Measurements from ENCODE around the gene RAB3C.

- no peak for TF ChIP-seq EZH2 (IDR thresholded peaks at IDR 0.05; ENCODE audit: borderline replicate concordance, low read length)
- TF ChIP-seq, protein P1, sequence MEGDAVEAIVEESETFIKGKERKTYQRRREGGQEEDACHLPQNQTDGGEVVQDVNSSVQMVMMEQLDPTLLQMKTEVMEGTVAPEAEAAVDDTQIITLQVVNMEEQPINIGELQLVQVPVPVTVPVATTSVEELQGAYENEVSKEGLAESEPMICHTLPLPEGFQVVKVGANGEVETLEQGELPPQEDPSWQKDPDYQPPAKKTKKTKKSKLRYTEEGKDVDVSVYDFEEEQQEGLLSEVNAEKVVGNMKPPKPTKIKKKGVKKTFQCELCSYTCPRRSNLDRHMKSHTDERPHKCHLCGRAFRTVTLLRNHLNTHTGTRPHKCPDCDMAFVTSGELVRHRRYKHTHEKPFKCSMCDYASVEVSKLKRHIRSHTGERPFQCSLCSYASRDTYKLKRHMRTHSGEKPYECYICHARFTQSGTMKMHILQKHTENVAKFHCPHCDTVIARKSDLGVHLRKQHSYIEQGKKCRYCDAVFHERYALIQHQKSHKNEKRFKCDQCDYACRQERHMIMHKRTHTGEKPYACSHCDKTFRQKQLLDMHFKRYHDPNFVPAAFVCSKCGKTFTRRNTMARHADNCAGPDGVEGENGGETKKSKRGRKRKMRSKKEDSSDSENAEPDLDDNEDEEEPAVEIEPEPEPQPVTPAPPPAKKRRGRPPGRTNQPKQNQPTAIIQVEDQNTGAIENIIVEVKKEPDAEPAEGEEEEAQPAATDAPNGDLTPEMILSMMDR (conservative IDR thresholded peaks at IDR 0.05 in 1 of 2, IDR thresholded peaks at IDR 0.05 in 1 of 2; ENCODE audit: extremely low read depth in 1 of 2, insufficient read depth in 1 of 2, low read depth in 1 of 2, low read length in 2 of 2): no peak
Observed at GRCh38 chr5:58683567-58683966, 100.7 kb downstream of the RAB3C start.

All from mammary epithelial cell (primary cell).